DMS53 (cell line): ENCODE data around the gene CTBP2.

Experiments used
- DNase-seq: peaks from one replicate; lab custom pipeline; 2025; lab: John Stamatoyannopoulos, UW

CTBP2 gene

DNA sequence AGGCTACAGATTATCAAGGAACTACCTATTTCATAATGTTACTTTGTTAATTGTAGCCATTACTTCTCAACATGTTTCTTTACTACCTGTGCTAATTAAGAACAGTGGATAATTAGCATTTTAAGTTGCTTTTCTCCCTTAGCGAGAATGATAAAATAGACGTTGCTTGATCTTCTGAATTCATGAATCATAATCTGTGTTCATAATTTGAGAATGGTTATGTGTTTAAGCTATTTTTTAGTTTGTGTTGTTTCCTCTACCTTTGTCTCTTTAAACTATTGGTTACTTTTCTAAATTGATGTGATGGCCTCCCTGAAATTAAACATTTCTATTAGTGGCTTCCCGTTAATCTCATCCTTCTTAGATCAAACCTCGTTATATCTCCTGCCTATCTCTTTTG, 218.5 kb downstream of the CTBP2 start, which contains the start of gene ZRANB1:
Gene ZRANB1, plus strand, starts transcription at position 301 of the 400 bp plus-strand sequence. CDS start 371 bp downstream, outside the sequence.
- no peak for DNase-seq

DNA sequence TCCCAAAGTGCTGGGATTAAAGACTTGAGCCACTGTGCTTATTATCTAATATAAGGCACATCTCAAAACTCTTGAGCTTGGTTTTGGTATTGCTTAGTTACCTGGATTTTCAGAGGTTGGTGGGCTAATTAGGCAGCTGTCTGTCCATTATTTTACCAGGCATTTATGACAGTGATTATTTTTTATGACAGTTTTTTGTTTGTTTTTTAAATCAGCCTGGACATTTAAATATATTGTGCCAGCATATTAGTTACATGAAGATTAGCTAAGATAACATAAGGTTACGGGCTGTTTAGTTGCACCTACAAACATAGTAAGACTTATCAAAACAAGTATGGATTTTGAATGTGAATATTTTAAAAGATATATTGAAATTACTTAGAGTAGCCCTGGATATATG, 221.1 kb downstream of the CTBP2 start:
- no peak for DNase-seq

DNA sequence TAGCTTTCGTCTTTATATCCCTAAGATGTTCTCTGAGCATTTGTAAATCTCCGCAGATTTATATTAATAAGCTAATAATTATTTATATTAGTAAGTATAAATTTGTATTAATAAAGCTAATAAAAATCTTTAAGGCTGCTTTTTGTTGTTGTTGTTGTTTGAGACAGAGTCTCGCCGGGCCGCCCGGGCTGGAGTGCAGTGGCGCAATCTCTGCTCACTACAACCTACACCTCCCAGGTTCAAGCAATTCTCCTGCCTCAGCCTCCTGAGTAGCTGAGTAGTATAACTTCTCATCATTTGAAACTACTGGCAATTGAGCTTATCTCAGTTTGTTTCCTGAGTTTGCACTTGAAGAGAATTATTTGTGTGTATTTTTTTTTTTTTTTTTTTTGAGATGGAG, 223.6 kb downstream of the CTBP2 start:
- DNase-seq, result no peak

DNA sequence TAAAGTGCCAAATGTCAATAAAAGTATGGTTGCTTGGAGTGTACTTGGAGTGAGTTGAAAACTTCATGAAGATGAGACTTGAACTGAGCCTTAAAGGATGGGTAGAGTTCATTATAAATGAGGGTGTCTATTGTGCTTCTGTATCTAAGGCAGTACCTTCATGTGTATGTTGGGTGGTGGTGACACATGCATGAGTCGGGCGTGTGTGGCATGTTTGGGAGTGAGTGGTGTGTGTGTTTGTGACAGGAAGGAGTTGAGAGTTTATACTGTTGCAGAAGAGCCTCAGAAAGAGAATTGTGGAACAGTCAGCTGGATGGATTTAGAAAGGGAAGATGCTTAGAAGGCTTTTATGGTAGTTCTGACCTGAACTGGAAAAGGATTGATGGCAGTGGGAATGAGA, 224.4 kb downstream of the CTBP2 start:
- no peak for DNase-seq
